BE2C (cell line): ENCODE measurements around the gene ZNF577.

Experiments used
- DNase-seq: peaks from one replicate; pipeline ENCODE4 v3.0.0-alpha.2; 2020
- H3K27me3 ChIP-seq: fragments of 250-450 bp; sonication (Bioruptor Pico); 2 replicates; pipeline ENCODE4 v1.5.1; 2020; ENCODE audit warnings: mild to moderate bottlenecking
- H3K36me3 ChIP-seq: fragments of 250-450 bp; sonication (Bioruptor Pico); 2 replicates; pipeline ENCODE4 v1.5.1; 2020; ENCODE audit warnings: mild to moderate bottlenecking
- H3K4me1 ChIP-seq: fragments of 250-450 bp; sonication (Bioruptor Pico); 2 replicates; pipeline ENCODE4 v1.5.1; 2020
- H3K4me3 ChIP-seq: 2 replicates; pipeline ENCODE4 v1.5.1; 2011; ENCODE audit warnings: low read depth, low read length
- H3K9me3 ChIP-seq: fragments of 250-450 bp; sonication (Bioruptor Pico); 2 replicates; pipeline ENCODE4 v1.5.1; 2020
- TF ChIP-seq, protein P1 (sequence below): IDR thresholded peaks from 2 replicates; pipeline ENCODE4 v1.5.1; 2012; ENCODE audit warnings: mild to moderate bottlenecking, low read depth, low read length

The ZNF577 gene

DNA sequence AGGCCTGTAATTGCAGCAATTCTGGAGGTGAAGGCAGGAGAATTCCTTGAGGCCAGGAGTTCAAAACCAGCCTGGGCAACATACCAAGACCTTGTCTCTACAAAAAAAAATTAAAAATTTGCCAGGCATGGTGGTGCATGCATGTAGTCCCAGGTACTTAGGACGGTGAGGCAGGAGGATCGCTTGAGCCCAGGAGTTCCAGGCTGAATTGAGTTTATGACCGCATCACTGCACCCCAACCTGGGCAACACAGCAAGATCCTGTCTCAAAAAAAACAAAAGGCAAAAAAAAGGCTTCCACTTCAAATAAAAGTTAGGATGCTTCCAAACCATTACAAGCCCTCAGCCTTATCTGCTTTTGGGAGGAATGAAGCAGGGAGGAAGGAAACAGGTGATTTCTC is 5.2 kb downstream of the ZNF577 start:
- no peak for DNase-seq
- Histone ChIP-seq H3K27me3 (no peaks in the 10 kb centered on the region), H3K9me3 (no peaks in the 10 kb centered on the region; the same call in 1 of the 2 replicates), H3K4me1 (no peaks in the 10 kb centered on the region), H3K4me3 (no peak overlapping the region), H3K36me3 (peaks cover 10% of the 10 kb centered on the region; the same call in 1 of the 2 replicates)
- TF ChIP-seq, protein P1, sequence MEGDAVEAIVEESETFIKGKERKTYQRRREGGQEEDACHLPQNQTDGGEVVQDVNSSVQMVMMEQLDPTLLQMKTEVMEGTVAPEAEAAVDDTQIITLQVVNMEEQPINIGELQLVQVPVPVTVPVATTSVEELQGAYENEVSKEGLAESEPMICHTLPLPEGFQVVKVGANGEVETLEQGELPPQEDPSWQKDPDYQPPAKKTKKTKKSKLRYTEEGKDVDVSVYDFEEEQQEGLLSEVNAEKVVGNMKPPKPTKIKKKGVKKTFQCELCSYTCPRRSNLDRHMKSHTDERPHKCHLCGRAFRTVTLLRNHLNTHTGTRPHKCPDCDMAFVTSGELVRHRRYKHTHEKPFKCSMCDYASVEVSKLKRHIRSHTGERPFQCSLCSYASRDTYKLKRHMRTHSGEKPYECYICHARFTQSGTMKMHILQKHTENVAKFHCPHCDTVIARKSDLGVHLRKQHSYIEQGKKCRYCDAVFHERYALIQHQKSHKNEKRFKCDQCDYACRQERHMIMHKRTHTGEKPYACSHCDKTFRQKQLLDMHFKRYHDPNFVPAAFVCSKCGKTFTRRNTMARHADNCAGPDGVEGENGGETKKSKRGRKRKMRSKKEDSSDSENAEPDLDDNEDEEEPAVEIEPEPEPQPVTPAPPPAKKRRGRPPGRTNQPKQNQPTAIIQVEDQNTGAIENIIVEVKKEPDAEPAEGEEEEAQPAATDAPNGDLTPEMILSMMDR = no peak

DNA sequence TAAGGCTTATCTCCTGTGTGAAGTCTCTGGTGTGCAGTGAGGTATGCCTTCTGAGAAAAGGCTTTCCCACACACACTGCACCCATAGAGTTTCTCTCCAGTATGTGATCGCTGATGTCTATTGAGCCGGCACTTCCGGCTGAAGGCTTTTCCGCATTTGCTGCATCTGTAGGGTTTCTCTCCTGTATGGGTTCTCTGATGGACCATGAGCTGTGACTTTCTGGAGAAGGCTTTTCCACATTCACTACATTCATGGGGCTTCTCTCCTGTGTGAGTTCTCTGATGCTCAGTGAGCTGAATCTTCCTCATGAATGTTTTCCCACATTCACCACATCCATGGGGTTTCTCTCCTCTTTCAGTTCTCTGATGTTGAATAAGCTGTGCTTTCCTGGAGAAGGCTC is 14.7 kb downstream of the ZNF577 start:
- TF ChIP-seq, protein P1 = no peak
- peaks cover 7% of the 10 kb centered on the region for H3K36me3 ChIP-seq
- H3K27me3 ChIP-seq = no peaks in the 10 kb centered on the region
- peaks cover 2% of the 10 kb centered on the region for H3K9me3 ChIP-seq
- no peaks in the 10 kb centered on the region for H3K4me1 ChIP-seq
- H3K4me3 ChIP-seq = no peak overlapping the region
- no peak for DNase-seq

DNA sequence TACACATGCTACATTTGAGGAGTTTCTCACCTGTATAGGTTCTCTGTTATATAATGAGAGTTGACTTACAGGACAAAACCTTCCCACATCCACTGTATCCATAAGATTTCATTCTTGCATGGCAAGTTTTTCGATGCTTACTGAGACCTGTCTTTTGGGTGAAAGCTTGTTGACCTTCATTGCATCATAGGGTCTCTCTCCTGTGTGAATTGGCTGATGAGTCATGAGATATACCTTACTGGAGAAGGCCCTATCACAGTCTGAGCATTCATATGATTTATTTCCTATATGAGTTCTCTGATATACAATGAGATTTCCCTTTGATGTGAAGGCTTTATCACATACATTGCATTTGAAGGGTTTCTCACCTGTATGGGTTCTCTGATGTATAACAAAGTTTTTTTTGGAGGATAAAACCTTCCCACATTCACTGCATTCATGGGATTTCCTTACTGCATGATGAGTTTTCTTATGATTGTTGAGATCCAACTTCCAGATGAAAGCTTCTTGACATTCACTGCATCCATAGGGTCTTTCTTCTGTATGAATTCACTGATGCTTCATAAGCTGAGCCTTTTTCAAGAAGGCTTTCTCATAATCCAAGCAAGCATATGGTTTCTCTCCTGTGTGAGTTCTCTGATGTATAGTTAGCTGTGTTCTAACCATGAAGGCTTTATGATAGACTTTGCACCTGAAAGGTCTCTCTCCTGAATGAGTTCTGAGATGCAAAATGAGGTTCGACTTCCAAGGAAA is 25.7 kb downstream of the ZNF577 start:
- DNase-seq = no peak

DNA sequence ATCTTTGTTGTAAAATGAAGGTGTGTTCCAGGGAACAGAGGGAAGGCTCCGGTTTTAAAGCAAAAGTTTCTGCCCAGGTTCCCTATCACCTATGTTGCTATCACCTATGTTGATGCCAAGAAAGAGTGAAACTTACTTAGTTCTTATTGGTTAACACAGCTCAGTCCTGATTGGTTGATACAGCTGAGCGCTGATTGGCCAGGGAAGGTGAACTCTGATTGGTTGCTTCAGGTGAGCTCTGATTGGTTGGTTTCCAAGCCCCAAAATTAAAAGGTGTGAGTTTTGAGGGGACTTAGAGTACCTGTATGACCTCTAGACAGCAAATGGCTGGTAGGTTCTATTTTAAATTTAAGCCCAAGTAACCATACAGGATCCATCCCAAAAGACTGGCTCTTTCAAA is 50.6 kb downstream of the ZNF577 start:
- no peaks in the 10 kb centered on the region for H3K9me3 ChIP-seq

More for the DNA sequence above, 25.7 kb downstream of the ZNF577 start:
- TF ChIP-seq, protein P1 = no peak
- Histone ChIP-seq H3K9me3 (peaks cover 7% of the 10 kb centered on the region), H3K4me3 (no peak overlapping the region), H3K27me3 (no peaks in the 10 kb centered on the region), H3K36me3 (no peaks in the 10 kb centered on the region), H3K4me1 (no peaks in the 10 kb centered on the region)

DNA sequence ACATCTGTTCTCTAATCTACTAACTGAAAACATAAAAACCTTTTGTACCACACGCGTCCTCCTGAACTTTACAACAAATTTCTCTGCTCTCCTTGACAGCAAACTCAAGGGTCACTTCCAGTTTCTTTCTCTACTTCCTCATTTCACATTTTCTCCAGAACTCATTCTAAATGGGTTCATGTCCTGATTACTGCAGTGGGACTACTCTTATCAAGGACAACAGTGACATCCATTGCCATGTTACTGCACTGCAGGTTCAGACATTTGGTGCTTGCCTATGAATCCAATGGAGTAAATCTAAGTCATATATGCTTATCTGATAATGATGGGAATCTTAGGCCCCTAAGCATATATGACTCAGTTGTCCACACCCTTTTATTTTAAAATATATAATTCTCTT is 57.5 kb downstream of the ZNF577 start:
- Histone ChIP-seq H3K27me3 (no peaks in the 10 kb centered on the region), H3K4me1 (no peaks in the 10 kb centered on the region), H3K9me3 (no peaks in the 10 kb centered on the region), H3K36me3 (no peaks in the 10 kb centered on the region), H3K4me3 (no peak overlapping the region)
- TF ChIP-seq, protein P1 = no peak
- no peak for DNase-seq

More for the DNA sequence above, 50.6 kb downstream of the ZNF577 start:
- no peaks in the 10 kb centered on the region for H3K4me1 ChIP-seq
- DNase-seq = no peak
- TF ChIP-seq, protein P1 = no peak
- no peaks in the 10 kb centered on the region for H3K36me3 ChIP-seq
- no peak overlapping the region for H3K4me3 ChIP-seq
- no peaks in the 10 kb centered on the region for H3K27me3 ChIP-seq

DNA sequence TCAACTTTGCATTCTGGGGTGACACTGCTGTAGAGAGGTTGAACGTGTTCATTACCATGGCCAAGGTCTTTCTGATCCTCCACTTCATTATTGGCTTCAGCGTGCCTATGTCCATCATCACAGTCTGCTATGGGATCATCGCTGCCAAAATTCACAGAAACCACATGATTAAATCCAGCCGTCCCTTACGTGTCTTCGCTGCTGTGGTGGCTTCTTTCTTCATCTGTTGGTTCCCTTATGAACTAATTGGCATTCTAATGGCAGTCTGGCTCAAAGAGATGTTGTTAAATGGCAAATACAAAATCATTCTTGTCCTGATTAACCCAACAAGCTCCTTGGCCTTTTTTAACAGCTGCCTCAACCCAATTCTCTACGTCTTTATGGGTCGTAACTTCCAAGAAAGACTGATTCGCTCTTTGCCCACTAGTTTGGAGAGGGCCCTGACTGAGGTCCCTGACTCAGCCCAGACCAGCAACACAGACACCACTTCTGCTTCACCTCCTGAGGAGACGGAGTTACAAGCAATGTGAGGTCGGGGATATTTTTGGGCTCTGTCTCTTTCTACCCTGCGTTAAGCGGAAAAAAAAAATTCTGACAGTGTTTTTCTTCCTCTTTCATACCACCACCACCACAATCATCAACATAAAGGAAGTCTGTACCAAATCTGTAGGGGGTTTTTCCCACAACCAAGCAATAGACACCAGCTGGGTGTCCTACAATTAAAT is 63.3 kb downstream of the ZNF577 start:
- TF ChIP-seq, protein P1 = no peak
- Histone ChIP-seq H3K4me1 (no peaks in the 10 kb centered on the region), H3K9me3 (no peaks in the 10 kb centered on the region; the same call in 1 of the 2 replicates), H3K36me3 (no peaks in the 10 kb centered on the region), H3K27me3 (no peaks in the 10 kb centered on the region), H3K4me3 (no peak overlapping the region)
- no peak for DNase-seq
